Spleen (tissue), 7 donors: ENCODE data around the gene MAGEA11.

ENCODE experiments used
- CTCF ChIP-seq, 11 experiments: fragments of 200-600 bp in 7 of 11; fragments of 450-650 bp in 4 of 11; sonication (generic) in 4 of 11; IDR thresholded peaks in 8 of 11; conservative IDR thresholded peaks in 3 of 11; 1 replicate in 7 of 11; 2 replicates in 4 of 11; pipeline versions ENCODE4 v1.4.0 to v1.8.0; 2016 to 2021; ENCODE audit warnings: antibody characterized with exemption in 11 of 11, inconsistent platforms in 4 of 11, mild to moderate bottlenecking in 1 of 11
- POLR2A ChIP-seq, 3 donors: fragments of 450-650 bp; IDR thresholded peaks; one replicate each; pipeline ENCODE4 v1.5.1; 2017; ENCODE audit warnings: antibody characterized with exemption in 3 of 3, mild to moderate bottlenecking in 1 of 3
- donor health status: DM: no; HTN: no; CAD: no; lungs with moderate emphysema.
- donor health status: DM: no; HTN: no; CAD: no.
- donor health status: DM: no; HTN: no; CAD: no.

DNA sequence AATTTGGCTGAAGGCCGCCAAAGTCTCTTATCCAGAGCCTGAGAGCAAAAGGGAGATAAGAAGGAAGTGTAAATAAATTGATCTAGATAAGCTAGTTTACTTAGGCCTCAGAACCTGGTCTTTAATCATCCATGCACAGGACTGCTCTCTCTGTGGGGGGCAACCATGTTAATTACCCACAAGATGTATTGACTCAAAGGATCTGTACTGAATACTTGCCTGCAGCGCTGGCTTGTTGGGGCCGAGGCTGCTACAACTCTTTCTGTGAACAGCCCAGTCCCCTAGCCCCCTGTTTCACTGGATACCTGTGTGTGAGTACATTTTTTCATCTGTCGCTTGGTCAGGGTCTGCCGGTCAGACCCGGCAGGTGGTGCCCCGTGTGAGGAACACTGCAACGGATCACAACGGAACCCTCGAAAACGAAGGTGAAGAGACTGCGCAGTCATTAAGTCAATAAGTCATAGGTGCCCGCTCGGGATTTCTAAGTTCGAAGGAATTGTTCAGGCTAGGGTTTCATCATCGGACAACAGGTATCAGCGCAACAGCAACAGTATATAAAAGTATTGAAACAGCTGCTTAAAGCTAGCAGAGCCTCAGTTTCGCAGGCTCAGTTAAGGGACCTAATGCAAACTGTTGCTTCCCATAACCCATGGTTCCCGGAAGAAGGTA lies 8.3 kb downstream of the MAGEA11 start:
- no peak for TF ChIP-seq CTCF (IDR thresholded peaks at IDR 0.05 in 8 of 11, conservative IDR thresholded peaks at IDR 0.05 in 3 of 11)
- TF ChIP-seq POLR2A (IDR thresholded peaks at IDR 0.05), result no peak
